TTC549 (cell line): Measurements from ENCODE around the gene ENTR1.

Source experiments
- FAIRE-seq: peaks from 2 replicates; lab custom pipeline; 2012; peaks lifted over from hg19 to GRCh38; lab: Jason Lieb, UNC

ENTR1 gene

DNA sequence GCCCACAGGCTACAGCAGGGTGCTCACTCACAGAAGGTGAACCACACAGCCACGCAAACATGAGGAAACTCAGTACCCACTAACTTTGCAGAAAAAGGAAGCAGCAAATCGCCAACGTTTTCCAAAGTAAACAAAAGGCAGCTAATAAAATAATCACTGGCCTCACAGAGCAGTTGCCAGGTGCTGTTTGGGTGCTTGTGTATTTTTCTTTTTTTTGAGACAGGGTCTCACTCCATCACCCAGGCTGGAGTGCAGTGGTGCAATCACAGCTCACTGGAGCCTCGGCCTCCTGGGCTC lies 14.2 kb downstream of the ENTR1 start:
- FAIRE-seq = no peak

DNA sequence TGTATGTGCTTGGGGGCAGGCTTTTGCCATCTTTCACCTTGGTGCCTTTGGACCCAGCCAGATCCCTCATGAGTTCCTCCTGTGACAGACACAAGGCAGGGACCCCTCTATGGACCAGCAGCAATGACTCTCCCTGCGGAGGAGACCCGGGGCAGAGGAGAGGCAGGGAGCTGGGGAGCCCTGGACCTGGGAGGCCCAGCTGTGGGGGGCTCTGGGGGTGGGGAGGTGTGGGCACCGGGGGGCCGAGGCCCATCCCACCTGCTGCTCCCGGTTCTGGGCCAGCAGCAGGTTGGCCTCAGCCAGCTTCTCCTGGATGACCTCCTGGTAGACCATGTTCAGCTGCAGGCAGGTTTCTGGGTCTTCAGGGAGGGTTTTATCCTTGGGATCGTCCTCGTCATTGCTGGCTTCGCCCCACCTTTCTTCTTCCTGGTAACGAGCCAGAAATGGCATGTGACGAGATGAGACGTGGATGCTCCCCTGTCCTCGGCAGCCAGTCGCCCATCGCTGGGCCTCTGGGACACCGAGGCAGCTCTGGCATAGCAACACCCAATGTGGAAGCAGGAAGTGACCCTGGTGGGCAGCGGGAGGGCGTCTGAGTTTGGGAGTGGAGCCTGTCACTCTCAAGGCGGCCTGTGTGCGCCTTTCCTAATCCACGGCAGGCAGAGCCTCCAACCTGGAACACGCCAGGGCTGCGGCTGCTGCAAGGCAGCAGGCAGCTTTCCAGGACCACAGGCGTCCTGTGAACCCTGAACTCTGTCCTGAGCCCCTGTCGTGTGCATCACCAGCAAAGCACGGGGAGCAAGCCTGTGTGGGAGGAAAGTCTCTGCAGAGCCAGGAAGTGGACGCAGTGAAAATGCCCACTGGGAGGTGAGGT lies 14.8 kb downstream of the ENTR1 start:
- FAIRE-seq = no peak

DNA sequence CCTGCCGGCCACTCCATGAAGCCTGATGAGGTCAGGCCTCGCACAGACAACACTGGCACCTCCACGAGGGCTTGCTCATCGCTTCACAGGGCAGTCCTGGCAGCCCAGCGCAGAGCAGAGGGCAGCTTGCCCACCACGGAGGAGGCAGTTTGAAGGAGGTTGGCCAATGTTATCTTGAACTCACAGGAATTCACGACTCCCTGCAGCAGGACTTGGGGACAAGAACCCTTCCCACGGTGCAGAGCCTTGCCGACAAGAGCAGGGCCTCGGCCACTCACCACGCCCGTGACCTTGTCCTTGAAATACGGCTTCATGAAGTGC lies 15.4 kb downstream of the ENTR1 start:
- no peak for FAIRE-seq

DNA sequence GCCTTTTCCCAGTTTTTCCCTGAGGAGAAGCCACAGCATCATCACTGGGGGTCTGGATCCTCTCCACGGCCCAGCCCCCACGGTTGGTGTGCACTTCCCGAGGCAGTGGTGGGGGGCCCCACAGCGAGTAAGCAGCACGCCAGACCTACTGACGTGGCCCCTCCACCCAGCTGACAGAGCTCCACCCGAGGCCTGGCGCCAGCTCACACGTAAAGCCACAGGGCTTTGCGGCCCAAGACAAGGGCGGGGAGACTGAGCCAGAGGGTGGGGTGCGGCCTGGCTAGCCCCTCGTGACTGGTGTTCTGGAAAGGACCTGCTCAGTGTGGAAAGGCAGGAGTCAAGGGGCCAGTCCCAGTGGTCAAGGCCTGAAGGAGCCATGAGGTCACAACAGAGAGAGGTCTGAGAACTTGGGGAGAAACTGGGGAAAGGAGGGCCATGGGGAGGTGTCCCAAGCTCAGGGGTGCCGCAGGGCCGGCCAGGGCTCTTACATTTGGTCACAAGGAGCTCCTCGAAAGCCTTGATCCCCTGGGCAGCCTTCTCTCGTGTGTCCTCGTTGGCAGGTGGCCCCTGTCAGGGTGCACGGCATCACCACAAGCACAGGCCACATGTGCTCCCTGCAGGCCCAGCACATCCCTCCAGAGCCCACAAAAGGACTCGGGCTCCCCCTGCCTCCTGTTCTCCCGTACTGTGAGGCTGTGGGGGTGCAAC lies 15.9 kb downstream of the ENTR1 start:
- no peak for FAIRE-seq

DNA sequence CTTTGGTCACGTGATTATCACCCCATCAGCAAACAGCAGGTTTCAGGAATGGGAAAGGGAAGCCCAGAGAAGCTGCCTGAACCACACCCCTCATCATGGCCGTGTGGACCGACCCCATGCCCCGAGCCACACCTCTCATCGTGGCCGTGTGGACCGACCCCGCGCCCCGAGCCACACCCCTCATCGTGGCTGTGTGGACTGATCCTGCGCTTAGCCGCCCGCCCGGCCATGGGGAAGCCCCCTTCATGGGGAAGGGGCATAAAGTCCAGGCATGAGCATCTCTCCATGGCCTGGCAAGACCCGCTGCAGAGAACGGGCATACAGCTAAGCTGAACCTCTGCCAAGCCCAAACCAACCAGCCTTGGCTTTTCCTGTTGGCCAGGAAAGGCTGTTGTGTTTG lies 16.9 kb downstream of the ENTR1 start:
- FAIRE-seq = no peak

DNA sequence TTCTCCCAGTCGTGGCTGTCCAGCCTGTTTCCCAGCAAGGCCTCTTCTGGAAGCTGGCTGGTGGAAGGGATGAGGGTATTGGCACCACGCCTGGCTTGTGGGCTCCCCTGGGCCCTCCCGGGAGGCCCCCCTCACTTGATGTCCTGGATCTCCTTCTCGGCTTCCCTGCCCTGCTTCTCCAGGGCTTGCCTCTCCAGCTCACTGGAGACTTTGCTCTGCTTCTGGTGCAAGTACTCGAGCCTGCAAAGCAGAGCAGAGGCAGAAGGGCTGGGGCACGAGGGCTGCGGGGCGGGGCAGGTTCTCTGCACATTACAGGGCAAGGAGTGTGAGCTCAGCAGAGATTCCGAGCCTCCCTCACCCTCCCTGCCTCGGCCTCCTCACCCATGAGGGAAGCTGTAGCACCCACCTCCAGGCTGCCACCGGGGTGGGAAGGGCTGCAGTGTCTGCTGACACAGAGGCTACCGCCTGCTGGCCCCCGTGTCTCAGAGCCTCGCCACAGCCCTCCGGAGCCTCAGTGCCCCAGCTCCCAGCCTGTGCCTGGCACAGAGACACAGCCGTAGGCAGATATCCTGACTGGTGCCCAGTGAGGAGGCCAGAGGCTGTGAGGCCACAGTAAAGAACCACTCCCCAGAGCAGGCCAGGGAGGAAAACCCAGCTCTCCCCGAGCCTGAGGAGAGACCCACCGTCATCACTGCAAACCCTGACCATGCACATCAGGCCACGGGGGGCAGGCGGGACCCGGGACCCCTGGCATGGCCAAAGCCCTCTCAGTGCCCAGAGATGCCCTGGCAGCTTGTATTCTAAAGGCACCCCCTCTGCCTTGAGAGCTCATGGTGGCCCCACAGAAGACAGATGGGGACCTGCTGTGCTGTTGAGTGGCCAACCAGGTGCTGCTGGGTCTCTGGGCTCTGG lies 17.6 kb downstream of the ENTR1 start:
- no peak for FAIRE-seq

DNA sequence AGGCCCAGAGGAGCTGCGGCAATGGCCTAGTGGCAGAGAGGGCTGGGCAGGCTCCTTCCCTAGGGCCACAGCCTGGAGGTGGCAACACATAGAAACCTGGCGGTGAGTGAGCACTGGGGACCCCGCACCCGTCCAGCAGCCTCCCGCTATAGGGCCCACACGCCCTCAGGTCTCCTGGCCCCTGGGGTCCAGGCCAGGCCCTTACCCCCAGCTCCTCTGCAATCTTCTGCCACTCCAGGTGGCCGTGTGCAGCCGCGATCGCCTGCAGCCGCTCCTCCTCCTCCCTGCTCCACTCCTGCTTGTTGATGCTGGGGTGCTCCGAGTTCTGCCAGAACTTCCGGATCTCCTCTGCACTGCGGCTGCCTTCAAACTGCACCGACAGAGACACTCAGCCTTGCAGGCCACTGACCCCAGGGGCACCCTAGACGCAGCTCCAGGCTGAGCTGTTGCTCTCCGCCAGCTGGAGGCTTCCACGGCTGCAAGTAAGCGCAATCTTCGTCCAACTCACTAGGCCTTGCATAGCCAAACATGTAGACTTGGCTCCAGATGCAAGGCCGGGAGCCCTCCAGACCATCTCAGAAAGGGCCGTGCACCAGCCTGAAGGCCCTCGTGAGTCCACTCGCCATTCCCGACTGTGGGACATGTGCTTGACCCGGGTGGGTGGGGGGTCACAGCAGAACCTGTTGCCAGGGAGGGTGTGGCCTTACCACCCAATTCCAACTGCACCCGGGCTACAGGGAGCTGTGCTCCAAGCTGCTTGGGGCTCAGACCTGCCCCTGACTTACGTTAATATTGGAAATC lies 18.5 kb downstream of the ENTR1 start:
- no peak for FAIRE-seq

DNA sequence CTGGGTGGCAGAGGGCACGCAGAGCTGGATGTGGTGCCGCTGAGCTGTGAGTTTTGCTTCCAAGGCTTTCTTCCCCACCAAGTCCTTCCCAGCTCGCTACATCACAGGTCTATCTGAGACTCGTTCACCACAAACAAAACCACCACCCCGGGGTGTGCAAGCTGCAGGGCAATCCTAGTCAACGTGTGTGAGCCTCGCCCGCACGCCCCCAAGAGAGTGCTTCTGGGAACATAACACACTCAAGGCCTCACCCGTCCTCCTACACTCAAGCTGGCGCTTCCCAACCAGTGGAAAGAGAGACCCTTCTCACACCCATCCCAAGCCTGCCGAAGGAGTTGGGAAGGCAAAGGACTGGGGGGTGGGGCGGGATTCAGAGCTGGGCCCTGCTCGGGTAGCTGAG lies 21.0 kb downstream of the ENTR1 start:
- FAIRE-seq = no peak

DNA sequence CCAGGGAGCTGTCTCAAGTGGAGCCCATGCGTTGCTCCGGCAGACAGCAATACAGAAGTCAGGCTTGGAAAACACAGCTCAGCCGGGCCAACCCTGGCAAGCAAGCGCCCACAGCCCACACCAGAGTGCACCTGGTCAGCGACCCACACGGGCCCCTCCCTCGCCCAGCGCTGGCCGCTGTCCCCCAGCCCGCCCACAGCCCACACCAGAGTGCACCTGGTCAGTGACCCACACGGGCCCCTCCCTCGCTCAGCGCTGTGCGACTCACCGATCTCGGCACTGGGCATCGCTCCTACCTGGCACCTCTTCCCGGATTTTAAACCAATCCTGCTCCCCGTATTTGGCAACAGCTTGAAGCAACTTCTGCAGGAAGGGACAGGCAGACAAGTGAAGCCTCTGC lies 23.2 kb downstream of the ENTR1 start:
- no peak for FAIRE-seq

DNA sequence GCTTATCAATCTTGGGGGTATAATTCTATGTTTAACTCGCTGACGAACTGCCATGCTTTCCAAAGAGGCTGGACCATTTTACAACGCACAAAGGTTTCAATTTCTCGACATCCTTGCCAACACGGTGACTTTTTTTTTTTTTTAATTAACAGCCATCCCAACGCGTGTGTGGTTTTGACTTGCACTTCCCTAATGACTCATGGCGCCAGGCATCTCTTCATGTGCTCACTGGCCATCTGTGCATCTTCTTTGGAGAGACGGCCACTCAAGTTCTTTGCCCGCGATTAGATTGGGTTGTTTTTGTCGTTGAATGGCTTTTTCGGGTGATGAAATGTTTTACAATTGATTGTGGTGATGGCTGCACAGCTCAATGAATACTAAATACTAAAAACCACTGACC lies 24.4 kb downstream of the ENTR1 start:
- no peak for FAIRE-seq

DNA sequence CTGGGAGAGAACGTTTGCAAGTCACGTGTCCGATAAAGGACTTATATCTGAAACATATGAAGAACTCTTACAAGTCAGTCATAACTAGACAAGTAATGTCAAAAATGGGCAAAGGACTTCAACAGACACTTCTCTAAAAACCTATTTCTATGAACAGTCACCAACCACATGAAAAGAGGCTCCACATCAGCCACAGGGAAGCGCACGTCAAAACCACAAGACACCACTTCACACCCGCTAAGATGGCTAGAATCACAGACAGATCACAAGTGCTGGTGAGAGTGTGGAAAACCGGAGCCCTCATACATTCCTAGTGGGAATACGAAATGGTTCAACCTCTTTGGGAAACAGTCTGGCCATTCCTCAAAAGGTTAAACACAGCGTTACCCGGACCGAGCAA lies 25.4 kb downstream of the ENTR1 start:
- no peak for FAIRE-seq

DNA sequence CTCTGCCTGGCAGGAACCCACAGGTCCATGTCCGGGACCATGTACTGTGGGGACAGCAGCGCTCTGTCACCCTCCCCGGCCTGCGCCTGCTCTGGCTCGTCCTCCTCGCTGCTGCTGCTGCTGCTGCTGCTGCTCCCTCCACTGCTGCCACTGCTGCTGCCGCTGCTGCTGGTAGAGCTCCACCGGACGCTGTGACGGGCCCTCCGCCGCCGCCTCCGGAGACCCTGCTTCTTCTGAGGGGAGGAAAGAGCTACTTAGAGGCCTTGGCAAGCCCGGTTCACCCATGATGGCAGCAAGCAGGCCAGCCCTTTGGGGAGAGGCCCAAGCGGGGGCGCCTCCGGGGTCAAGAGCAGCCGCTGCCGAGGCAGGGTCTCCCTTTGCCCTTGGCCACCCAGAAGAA lies 27.0 kb downstream of the ENTR1 start:
- FAIRE-seq = no peak

DNA sequence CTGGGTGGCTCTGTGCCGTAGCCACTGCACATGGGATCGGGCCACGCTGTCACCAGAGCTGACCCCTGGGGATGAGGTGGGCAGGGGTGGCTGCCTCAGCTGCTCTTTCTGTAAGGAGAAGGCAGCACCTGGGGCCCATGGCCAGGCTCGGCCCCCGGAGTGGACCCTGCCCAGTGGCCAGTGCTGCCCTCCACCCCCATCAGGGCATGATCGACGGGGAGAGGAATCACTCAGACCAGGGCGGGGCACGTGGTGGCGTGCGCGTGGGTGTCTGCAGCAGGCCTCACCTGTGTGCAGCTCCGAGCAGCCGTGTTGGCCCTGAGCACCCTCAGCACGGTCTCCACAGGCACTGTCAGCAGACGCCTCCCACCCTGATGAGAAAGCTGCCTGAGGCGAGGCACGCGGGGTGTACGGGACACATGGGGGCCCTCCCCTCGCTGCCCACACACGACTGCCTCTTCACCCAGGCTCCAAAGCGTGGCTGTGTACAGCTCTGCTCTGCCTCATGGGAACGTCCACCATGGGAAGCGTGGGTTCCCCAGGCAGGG lies 28.4 kb downstream of the ENTR1 start:
- FAIRE-seq = no peak

DNA sequence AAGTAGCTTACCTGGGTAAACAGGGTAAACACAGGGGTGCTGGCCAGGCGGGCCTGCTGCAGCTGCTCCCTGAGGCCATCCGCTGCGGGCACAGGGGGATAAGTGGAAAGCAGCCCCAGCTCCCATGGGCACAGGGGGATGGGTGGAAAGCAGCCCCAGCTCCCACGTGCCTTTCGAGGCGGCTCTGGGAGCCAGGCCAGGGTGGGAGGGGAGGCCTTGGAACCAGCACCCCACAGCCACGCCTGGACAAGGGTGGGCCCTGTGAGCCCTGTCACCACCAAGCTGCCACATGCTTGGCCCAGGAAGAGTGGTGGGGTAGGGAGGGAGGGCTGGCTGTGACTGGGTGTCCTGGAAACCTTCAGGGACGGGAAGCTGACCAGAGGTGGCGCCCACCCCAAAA lies 29.1 kb downstream of the ENTR1 start:
- no peak for FAIRE-seq

DNA sequence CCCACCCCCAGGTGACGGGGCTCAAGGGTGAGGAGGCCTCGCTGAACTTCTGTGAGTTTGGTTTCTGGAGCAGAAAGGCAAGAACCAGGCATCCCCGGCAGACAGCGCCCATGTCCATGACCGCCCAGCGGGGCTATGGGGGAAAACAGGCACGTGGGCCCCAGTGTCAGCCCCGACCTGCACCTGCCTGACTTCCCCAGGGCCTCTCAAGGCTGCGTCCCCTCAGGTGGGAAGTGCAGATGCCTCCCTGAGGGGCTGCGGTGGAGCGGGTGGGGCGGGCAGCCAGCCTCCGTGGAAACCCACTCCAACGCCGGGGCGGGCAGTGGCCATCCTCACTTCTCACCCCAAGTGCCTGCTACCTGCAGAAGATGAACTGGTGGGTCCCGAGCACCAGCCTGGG lies 30.0 kb downstream of the ENTR1 start:
- no peak for FAIRE-seq

DNA sequence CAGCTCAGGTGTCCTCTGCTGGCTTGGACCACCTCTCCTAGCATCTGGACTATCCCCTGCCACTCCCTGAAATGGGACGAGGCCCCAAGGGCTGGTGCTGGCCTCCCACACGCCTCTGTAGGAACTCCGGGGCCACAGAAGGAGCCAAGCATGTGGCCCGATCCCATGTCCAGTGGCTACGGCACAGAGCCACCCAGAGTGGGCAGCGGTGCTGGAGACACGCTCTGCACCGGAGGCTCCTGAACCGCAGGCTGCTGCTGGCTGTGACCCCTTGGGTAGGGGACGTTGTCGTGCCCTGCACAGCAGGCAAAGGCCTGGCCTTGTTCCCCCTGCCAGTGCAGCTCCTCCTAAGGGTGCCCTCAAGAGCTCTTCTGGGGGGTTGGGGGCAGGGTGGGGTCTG lies 30.5 kb downstream of the ENTR1 start:
- no peak for FAIRE-seq

DNA sequence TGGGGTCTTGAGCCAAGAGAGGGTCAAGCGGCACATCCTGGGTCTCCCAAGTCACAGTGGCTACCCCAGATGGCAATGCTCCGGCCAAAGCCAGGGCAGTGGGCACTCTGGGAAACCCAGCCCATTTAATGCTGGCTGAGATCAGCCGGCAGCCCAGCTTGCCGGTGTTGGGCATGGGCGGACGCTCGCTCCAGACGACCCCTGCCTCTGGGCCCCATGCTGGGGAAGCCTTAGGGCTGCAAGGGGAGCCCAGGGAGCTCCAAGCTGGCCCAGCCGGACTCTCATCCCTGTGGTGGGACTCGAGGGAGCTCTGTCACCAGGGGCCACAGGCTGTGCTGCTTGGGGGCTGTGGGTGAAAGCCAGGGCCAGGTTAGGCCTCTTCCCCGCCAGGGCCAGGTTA lies 31.0 kb downstream of the ENTR1 start:
- no peak for FAIRE-seq

DNA sequence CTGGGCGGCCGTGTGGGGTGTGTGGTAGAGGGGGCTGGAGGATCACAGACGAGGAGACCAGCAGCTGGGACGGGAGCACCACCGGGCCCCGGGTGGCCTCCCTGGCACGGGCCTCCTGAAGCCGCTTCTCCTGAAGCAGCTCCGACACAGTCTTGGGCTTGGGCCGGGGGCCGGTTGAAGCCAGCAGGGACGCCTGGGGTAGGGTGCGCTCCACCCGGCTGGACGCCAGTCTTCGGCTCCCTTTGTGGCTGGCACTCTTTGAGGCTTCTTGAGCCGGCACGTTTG lies 31.5 kb downstream of the ENTR1 start:
- FAIRE-seq = no peak

DNA sequence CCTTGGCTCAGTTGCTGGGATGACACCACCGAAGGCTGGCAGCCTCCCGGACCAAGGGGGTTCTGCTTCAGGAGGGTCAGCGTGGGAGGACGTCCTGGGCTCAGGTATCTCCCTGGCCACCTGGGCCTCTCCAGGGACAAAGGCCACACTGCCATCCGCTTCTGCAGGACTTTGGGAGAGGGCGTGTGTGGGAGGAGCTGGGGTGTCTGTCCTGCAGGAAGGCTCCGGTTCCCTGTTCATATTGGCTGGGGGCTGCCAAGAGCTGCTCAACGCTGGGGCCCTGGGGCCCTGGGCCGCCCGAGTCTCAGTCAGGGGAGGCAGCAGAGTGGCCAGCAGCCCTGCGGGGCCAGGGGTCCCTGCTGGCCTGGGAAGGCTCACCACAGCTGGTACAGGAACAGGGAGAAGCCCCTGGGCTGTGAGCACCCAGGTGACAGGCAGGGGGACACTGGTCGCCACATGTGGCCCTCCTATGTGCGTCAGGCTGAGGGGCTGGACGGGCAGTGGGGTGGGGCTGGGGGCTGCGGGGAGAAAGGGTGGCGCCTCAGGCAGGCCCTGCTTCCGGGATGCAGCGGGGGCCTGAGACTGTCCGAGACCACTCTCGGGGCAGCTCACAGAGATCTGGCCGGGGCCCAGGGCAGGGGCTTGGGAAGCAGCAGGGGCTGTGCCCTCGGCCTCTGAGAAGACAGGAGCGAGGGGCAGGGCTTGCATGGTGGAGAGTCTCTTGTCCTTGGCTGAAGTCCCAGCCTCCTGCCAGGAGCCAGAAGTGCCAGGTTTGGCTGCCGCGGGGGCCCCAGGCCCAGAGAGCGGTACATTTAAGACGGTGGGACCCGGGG lies 32.0 kb downstream of the ENTR1 start:
- no peak for FAIRE-seq

DNA sequence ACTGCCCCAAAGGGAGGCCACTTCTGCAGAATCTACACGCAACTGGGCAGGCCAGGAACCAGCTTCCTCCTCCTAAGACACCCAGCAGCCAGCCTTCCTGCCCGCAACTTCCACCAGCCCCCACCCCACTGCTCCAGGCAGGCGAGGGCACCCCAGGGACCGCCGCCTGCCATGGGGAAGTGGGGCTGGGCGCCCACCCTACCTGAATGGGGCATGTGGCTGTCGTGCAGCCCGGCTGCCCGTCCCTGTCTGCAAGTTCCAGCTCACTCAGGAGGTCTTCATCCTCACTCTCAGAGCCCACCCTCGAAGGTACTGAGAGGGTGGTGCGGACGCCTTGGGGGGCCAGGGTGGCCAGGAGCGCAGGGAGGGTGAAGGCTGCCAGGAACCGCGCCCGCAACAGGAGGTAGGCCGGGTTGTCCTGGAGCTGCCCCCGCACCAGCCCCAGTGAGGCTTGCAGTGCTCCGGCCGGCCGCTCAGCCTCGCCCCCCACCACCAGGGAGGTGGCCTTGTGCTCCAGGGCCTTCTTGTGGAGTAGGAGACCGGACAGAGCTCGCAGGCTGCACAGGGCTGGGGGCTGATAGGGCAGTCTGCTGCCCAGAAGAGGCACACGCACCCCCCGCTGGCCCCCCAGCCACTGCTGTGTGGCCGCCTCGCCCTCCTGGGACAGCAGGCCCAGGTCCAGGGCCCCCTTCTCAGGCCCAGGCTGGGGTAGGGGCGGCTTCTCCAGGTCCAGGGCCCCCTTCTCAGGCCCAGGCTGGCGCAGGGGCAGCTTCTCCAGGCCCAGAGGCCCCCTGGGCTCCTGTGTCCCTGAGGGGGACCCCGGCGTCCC lies 32.9 kb downstream of the ENTR1 start:
- FAIRE-seq = no peak

DNA sequence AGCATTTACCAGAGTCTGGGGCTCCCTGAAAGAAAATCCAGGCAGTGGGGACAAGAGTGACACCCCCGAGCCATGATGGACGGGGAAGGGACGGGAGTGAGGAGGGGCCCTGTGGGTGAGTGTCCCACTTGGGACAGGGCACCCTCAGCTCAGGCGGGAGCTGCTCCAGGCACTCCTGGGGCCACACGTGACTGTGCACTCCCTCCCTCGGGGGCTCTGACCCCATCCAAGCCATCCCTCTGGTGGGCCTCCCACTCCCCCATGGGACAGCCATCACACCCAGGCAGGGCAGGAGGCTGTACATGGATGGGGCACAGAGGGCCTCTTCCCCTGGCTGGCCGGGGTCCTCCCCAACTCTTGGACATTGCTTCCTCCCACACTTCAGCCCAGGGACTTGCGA lies 34.0 kb downstream of the ENTR1 start:
- FAIRE-seq = no peak
